Small intestine (tissue), 7 donors: Measurements from ENCODE around the gene KCNG2. TPM values are rescaled to one million over a fixed set of nuclear protein-coding genes. Genes with fewer than 3 reads are reported as not detected.

Experiments used
- DNase-seq, 2 donors: peaks; one replicate each; pipeline versions ENCODE4 v3.0.0 to v3.0.0-alpha.2; 2013
- FAIRE-seq: peaks from 2 replicates; lab custom pipeline; 2012; peaks lifted over from hg19 to GRCh38; lab: Jason Lieb, UNC
- H3K27ac ChIP-seq, 3 donors: one replicate each; pipeline ENCODE4 v1.5.1; 2013; ENCODE audit warnings: low read length in 2 of 3, mild to moderate bottlenecking in 2 of 3, control low read depth in 1 of 3, inconsistent platforms in 1 of 3, low read depth in 1 of 3, moderate library complexity in 1 of 3
- H3K27me3 ChIP-seq, 3 donors: one replicate each; pipeline ENCODE4 v1.6.1; 2013; ENCODE audit warnings: low read length in 3 of 3, inconsistent platforms in 1 of 3; ENCODE audit not compliant: control insufficient read depth in 3 of 3, insufficient read depth in 3 of 3
- H3K36me3 ChIP-seq, 3 donors: one replicate each; pipeline ENCODE4 v1.6.1; 2013; ENCODE audit warnings: low read length in 3 of 3, inconsistent platforms in 1 of 3, low read depth in 1 of 3, mild to moderate bottlenecking in 1 of 3, moderate library complexity in 1 of 3; ENCODE audit not compliant: control insufficient read depth in 3 of 3, insufficient read depth in 2 of 3
- H3K4me1 ChIP-seq, 3 donors: one replicate each; pipeline ENCODE4 v1.6.1; 2013; ENCODE audit warnings: low read length in 2 of 3, inconsistent platforms in 1 of 3, low read depth in 1 of 3, mild to moderate bottlenecking in 1 of 3, moderate library complexity in 1 of 3; ENCODE audit not compliant: control insufficient read depth in 3 of 3, insufficient read depth in 2 of 3
- H3K4me3 ChIP-seq, 3 donors: one replicate each; pipeline ENCODE4 v1.5.1; 2013; ENCODE audit warnings: low read length in 3 of 3, control low read depth in 1 of 3, inconsistent platforms in 1 of 3, low read depth in 1 of 3, mild to moderate bottlenecking in 1 of 3, moderate library complexity in 1 of 3
- H3K9me3 ChIP-seq, 2 donors: one replicate each; pipeline ENCODE4 v1.6.1; 2013; ENCODE audit warnings: low read depth in 1 of 2, low read length in 1 of 2; ENCODE audit not compliant: control insufficient read depth in 2 of 2, insufficient read depth in 1 of 2
- WGBS, 3 donors: extraction: QIAGEN DNeasy Blood & Tissue Kit; methylation state at CpG; one replicate each; pipeline ENCODE4 v1.1.7; 2013; 5-methylcytosine and 5-hydroxymethylcytosine counted together
- polyA plus RNA-seq, 4 donors: library from polyadenylated mRNA; stranded (reverse) in 3 of 4; unstranded in 1 of 4; fragments of 200-250 nt in 3 of 4; fragments of 120-200 nt in 1 of 4; gene quantifications; one replicate each; pipeline versions ENCODE4 v1.2.1 to v1.2.3, GENCODE V29; 2013
- donor health status: healthy with polysubstance abuse.
- donor health status: control.
- donor health status: control.
- donor health status: Bipolar disorder and iron deficiency.
- donor health status: healthy.

Gene KCNG2
- polyA plus RNA-seq, 4 donors, result 0.10 to 0.30 TPM; not detected in 2

- Histone ChIP-seq H3K36me3 (no peaks in the 10 kb centered on the region), H3K27me3 (no peaks in the 10 kb centered on the region), H3K4me1 (no peaks in the 10 kb centered on the region), H3K9me3 (peaks cover 1 to 4% of the 10 kb centered on the region in 2 donors), H3K27ac (no peak overlapping the region), H3K4me3 (no peak overlapping the region)
- FAIRE-seq (no peak), DNase-seq (no peak)
- 74 to 86% (median 80%) methylated on average over 4 of the region's 4 CpGs for WGBS, 3 donors
These were observed 14.3 kb downstream of the KCNG2 start for GRCh38 chr18:79812052-79812451.

GRCh38 chr18:79814373-79814772 lies 16.6 kb downstream of the KCNG2 start:
- H3K27ac ChIP-seq, result no peak overlapping the region
- H3K4me3 ChIP-seq, result no peak overlapping the region
- no peaks in the 10 kb centered on the region for H3K36me3 ChIP-seq
- no peaks in the 10 kb centered on the region for H3K27me3 ChIP-seq
- DNase-seq (no peak), FAIRE-seq (no peak)
- 70 to 82% (median 79%) methylated on average over 7 of the region's 7 CpGs for whole genome bisulfite sequencing, 3 donors
- no peaks in the 10 kb centered on the region for H3K4me1 ChIP-seq
- peaks cover 1 to 4% of the 10 kb centered on the region in 2 donors for H3K9me3 ChIP-seq

- Histone ChIP-seq H3K36me3 (no peaks in the 10 kb centered on the region), H3K27ac (no peak overlapping the region), H3K27me3 (no peaks in the 10 kb centered on the region)
These were observed 17.9 kb downstream of the KCNG2 start for GRCh38 chr18:79815657-79816056.

GRCh38 chr18:79816092-79816491 lies 18.4 kb downstream of the KCNG2 start:
- H3K27me3 ChIP-seq, result no peaks in the 10 kb centered on the region
- no peak overlapping the region for H3K4me3 ChIP-seq
- no peak for DNase-seq
- WGBS, 3 donors, result 70 to 77% (median 72%) methylated on average over 13 to 14 of the region's 14 CpGs
- peaks cover 0 to 1% of the 10 kb centered on the region in 2 donors for H3K9me3 ChIP-seq
- no peaks in the 10 kb centered on the region for H3K4me1 ChIP-seq
- no peak overlapping the region for H3K27ac ChIP-seq
- no peak for FAIRE-seq
- H3K36me3 ChIP-seq, result no peaks in the 10 kb centered on the region

More at GRCh38 chr18:79815657-79816056, 17.9 kb downstream of the KCNG2 start:
- DNase-seq (no peak), FAIRE-seq (no peak)
- H3K9me3 ChIP-seq, result peaks cover 0 to 1% of the 10 kb centered on the region in 2 donors
- WGBS, 3 donors, result 70 to 76% (median 72%) methylated on average over 9 of the region's 9 CpGs
- no peak overlapping the region for H3K4me3 ChIP-seq
- no peaks in the 10 kb centered on the region for H3K4me1 ChIP-seq

GRCh38 chr18:79816981-79817606 lies 19.4 kb downstream of the KCNG2 start:
- H3K9me3 ChIP-seq, result peaks cover 0 to 1% of the 10 kb centered on the region in 2 donors
- no peak for FAIRE-seq
- H3K36me3 ChIP-seq, result no peaks in the 10 kb centered on the region
- no peak for DNase-seq
- no peak overlapping the region for H3K4me3 ChIP-seq
- H3K27me3 ChIP-seq, result no peaks in the 10 kb centered on the region
- H3K27ac ChIP-seq, result no peak overlapping the region
- 91 to 93% (median 93%) methylated on average over 18 of the region's 18 CpGs for WGBS, 3 donors
- no peaks in the 10 kb centered on the region for H3K4me1 ChIP-seq

GRCh38 chr18:79817607-79817998 lies 19.9 kb downstream of the KCNG2 start:
- Histone ChIP-seq H3K4me1 (no peaks in the 10 kb centered on the region), H3K27ac (no peak overlapping the region), H3K4me3 (no peak overlapping the region), H3K9me3 (peaks cover 0 to 1% of the 10 kb centered on the region in 2 donors), H3K27me3 (no peaks in the 10 kb centered on the region), H3K36me3 (no peaks in the 10 kb centered on the region)
- WGBS, 3 donors, result 82 to 90% (median 90%) methylated on average over 8 of the region's 8 CpGs
- no peak for DNase-seq
- no peak for FAIRE-seq

- no peak for FAIRE-seq
- WGBS, 3 donors, result 67 to 71% (median 67%) methylated on average over 12 to 14 of the region's 14 CpGs
These were observed 20.3 kb downstream of the KCNG2 start for GRCh38 chr18:79818036-79818435.

GRCh38 chr18:79818631-79819030 lies 20.9 kb downstream of the KCNG2 start:
- Histone ChIP-seq H3K36me3 (no peaks in the 10 kb centered on the region), H3K9me3 (peaks cover 0 to 1% of the 10 kb centered on the region in 2 donors), H3K4me1 (no peaks in the 10 kb centered on the region), H3K27me3 (no peaks in the 10 kb centered on the region), H3K4me3 (no peak overlapping the region), H3K27ac (no peak overlapping the region)
- DNase-seq (no peak), FAIRE-seq (no peak)
- 87 to 89% (median 88%) methylated on average over 18 of the region's 18 CpGs for WGBS, 3 donors

More at GRCh38 chr18:79818036-79818435, 20.3 kb downstream of the KCNG2 start:
- H3K27me3 ChIP-seq, result no peaks in the 10 kb centered on the region
- no peak overlapping the region for H3K27ac ChIP-seq
- no peaks in the 10 kb centered on the region for H3K36me3 ChIP-seq
- H3K4me3 ChIP-seq, result no peak overlapping the region
- H3K4me1 ChIP-seq, result no peaks in the 10 kb centered on the region
- H3K9me3 ChIP-seq, result peaks cover 0 to 1% of the 10 kb centered on the region in 2 donors
- no peak for DNase-seq
